HEK293 (cell line): Measurements from ENCODE around the gene THSD4.

Experiments
- CTCF ChIA-PET: fragments of 350-600 bp; formaldehyde crosslinking; extraction: SDS; loops from one replicate; lab custom pipeline; 2021; ENCODE audit warnings: antibody characterized with exemption; lab: Yijun Ruan, JAX
- POLR2A ChIA-PET: fragments of 300-600 bp; formaldehyde crosslinking; extraction: SDS; loops from one replicate; lab custom pipeline; 2020; ENCODE audit warnings: antibody characterized with exemption, inconsistent platforms; lab: Yijun Ruan, JAX
- H3K27ac ChIP-seq: fragments of 200-500 bp; sonication (Bioruptor generic); 2 replicates; pipeline ENCODE4 v1.5.1; 2014; ENCODE audit warnings: low read depth, low read length, control low read depth, inconsistent platforms; ENCODE audit errors: extremely low read depth
- H3K36me3 ChIP-seq, 2 experiments: fragments of 200-500 bp in 1 of 2; sonication (Bioruptor generic) in 1 of 2; 1 replicate in 1 of 2; 2 replicates in 1 of 2; pipeline ENCODE4 v1.5.1; 2014 to 2017; ENCODE audit warnings: inconsistent platforms in 2 of 2, low read length in 2 of 2; ENCODE audit not compliant: control insufficient read depth in 2 of 2, insufficient read depth in 1 of 2
- H3K4me1 ChIP-seq: fragments of 200-500 bp; sonication (Bioruptor generic); 2 replicates; pipeline ENCODE4 v1.5.1; 2014; ENCODE audit warnings: mild to moderate bottlenecking, low read length, inconsistent platforms; ENCODE audit not compliant: control insufficient read depth, insufficient read depth
- H3K4me3 ChIP-seq: 2 replicates; pipeline ENCODE4 v1.5.1; 2011; ENCODE audit warnings: low read depth, mild to moderate bottlenecking, control low read depth, low read length, moderate library complexity
- H3K9me3 ChIP-seq: fragments of 200-500 bp; sonication (Bioruptor generic); 2 replicates; pipeline ENCODE4 v1.5.1; 2014; ENCODE audit warnings: low read depth, low read length, inconsistent platforms; ENCODE audit not compliant: control insufficient read depth, insufficient read depth
- KLF7 ChIP-seq: fragments of 450-650 bp; formaldehyde crosslinking; IDR thresholded peaks from 2 replicates; pipeline ENCODE4 v1.5.1; 2016; ENCODE audit warnings: missing biosample characterization, missing genetic modification characterization, borderline replicate concordance
- SCRT1 ChIP-seq: fragments of 450-650 bp; formaldehyde crosslinking; IDR thresholded peaks from 2 replicates; pipeline ENCODE4 v1.5.1; 2016; ENCODE audit warnings: missing biosample characterization, missing genetic modification characterization, borderline replicate concordance
- SCRT2 ChIP-seq: fragments of 450-650 bp; formaldehyde crosslinking; IDR thresholded peaks from 2 replicates; pipeline ENCODE4 v1.5.1; 2016; ENCODE audit warnings: missing biosample characterization, missing genetic modification characterization
- ZNF112 ChIP-seq: fragments of 450-650 bp; formaldehyde crosslinking; IDR thresholded peaks from 2 replicates; pipeline ENCODE4 v1.5.0; 2017; ENCODE audit warnings: missing biosample characterization, missing genetic modification characterization
- ZNF155 ChIP-seq: fragments of 450-650 bp; formaldehyde crosslinking; IDR thresholded peaks from 2 replicates; pipeline ENCODE4 v1.5.1; 2016; ENCODE audit warnings: missing biosample characterization, missing genetic modification characterization
- ZNF274 ChIP-seq, 2 experiments: fragments of 200-500 bp in 1 of 2; fragments of 450-650 bp in 1 of 2; sonication (Bioruptor generic) in 1 of 2; formaldehyde crosslinking in 1 of 2; IDR thresholded peaks; 2 replicates each; pipeline versions ENCODE4 v1.5.1 to v1.6.1; 2014 to 2016; ENCODE audit warnings: borderline replicate concordance in 1 of 2, inconsistent platforms in 1 of 2, low read length in 1 of 2, missing biosample characterization in 1 of 2, missing genetic modification characterization in 1 of 2
- ZNF501 ChIP-seq: fragments of 450-650 bp; formaldehyde crosslinking; IDR thresholded peaks from 2 replicates; pipeline ENCODE4 v1.5.1; 2016; ENCODE audit warnings: missing biosample characterization, missing genetic modification characterization
- ZNF623 ChIP-seq: fragments of 450-650 bp; formaldehyde crosslinking; IDR thresholded peaks from 2 replicates; pipeline ENCODE4 v1.5.1; 2016; ENCODE audit warnings: missing biosample characterization, missing genetic modification characterization
- ZNF660 ChIP-seq: fragments of 450-650 bp; IDR thresholded peaks from 2 replicates; pipeline ENCODE4 v1.5.1; 2018; ENCODE audit warnings: missing biosample characterization, mild to moderate bottlenecking, missing genetic modification characterization
- ZNF830 ChIP-seq: fragments of 450-650 bp; IDR thresholded peaks from 2 replicates; pipeline ENCODE4 v1.5.0; 2018; ENCODE audit warnings: missing biosample characterization, missing genetic modification characterization, low read depth, mild to moderate bottlenecking, moderate library complexity
- TF ChIP-seq, protein P1 (sequence below): fragments of 450-650 bp; formaldehyde crosslinking; IDR thresholded peaks from 2 replicates; pipeline ENCODE4 v1.5.1; 2016; ENCODE audit warnings: missing biosample characterization, missing genetic modification characterization

The THSD4 gene

DNA sequence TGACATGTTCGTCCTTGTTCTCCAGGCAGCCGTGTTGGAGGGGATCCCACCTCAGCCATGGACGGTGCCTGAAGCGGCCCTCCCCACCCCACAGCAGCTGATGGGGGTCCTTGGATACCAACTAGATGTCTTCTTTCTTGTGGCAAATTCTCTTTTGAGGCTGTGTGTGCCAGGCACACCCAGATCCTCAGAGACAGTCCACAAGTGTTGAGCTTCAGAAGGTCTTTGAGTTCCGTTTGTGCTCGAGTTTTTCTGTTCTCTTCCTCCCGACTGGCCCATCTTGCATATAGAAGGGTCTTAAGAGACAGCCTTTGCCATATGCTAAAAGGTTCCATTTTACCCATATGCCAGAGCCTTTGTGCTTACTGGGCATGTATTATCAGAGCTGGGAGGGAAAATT is 227.4 kb downstream of the THSD4 start:
- POLR2A ChIA-PET = no interaction called here

DNA sequence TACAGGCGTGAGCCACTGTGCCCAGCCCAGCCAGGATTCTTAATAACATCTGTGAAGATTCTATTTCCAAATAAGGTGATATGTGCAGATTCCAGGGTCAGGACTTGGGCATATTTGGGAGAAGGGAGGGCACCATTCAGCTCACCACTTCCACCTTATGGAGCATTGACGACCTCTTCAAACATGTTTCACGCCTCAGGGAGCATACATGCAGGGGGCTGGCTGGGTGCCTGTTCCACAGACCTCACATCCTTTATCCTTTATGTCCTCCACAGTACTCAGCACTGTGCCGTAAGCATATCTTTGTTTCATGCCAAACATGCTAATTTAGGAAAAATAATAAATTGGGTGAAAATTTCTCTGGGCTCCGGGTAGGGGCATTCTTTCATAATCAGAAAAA is 229.0 kb downstream of the THSD4 start:
- Histone ChIP-seq H3K4me3 (no peak overlapping the region), H3K36me3 (no peaks in the 10 kb centered on the region), H3K27ac (no peak overlapping the region), H3K9me3 (no peaks in the 10 kb centered on the region), H3K4me1 (peaks cover 1% of the 10 kb centered on the region)
- ChIA-PET POLR2A (no interaction called here), CTCF (no interaction called here)
- TF ChIP-seq ZNF112 (tag by site-specific recombination) = no peak
- TF ChIP-seq ZNF660 (tag by site-specific recombination) = no peak
- TF ChIP-seq, protein P1, sequence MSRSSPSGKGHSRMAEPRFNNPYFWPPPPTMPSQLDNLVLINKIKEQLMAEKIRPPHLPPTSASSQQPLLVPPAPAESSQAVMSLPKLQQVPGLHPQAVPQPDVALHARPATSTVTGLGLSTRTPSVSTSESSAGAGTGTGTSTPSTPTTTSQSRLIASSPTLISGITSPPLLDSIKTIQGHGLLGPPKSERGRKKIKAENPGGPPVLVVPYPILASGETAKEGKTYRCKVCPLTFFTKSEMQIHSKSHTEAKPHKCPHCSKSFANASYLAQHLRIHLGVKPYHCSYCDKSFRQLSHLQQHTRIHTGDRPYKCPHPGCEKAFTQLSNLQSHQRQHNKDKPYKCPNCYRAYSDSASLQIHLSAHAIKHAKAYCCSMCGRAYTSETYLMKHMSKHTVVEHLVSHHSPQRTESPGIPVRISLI (tag by site-specific recombination) = no peak

More for the DNA sequence above, 227.4 kb downstream of the THSD4 start:
- no peak for TF ChIP-seq ZNF155
- peak; percentile 75 for TF ChIP-seq SCRT2 (tag by site-specific recombination)
- peak; percentile 50; the same call in 1 of the 2 replicates for TF ChIP-seq SCRT1
- Histone ChIP-seq H3K4me1 (no peaks in the 10 kb centered on the region), H3K36me3 (no peaks in the 10 kb centered on the region), H3K9me3 (no peaks in the 10 kb centered on the region), H3K4me3 (no peak overlapping the region), H3K27ac (no peak overlapping the region)
- CTCF ChIA-PET = interaction anchor here (0.6 to 0.8 kb wide), 2 partner anchors 11 to 86 kb away, joined by 3 read pairs; no protein-coding TSS in a partner anchor

DNA sequence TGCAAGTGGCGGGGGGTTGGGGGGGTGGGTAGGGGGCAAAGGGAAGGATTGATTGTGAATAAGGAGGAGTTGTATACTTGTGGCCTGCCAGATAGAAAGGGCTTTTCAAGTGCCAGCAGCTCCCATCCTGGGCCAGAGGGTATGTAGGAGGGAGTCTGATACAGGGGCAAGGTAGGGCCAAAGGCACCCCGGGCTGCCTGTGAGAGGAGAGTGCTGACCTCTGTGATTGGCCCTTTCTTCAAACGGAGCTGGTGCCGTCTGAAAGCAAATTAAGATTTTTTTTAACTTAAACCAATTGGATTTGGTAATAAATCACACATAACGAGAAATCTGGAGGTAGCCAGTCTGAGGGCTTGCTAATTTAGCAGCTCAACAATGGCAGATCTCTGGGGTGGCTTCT is 229.9 kb downstream of the THSD4 start:
- ChIA-PET CTCF (no interaction called here), POLR2A (no interaction called here)
- Histone ChIP-seq H3K4me1 (peaks cover 10% of the 10 kb centered on the region), H3K36me3 (no peaks in the 10 kb centered on the region), H3K9me3 (no peaks in the 10 kb centered on the region), H3K4me3 (no peak overlapping the region), H3K27ac (no peak overlapping the region)
- no peak for TF ChIP-seq KLF7 (tag by site-specific recombination)

DNA sequence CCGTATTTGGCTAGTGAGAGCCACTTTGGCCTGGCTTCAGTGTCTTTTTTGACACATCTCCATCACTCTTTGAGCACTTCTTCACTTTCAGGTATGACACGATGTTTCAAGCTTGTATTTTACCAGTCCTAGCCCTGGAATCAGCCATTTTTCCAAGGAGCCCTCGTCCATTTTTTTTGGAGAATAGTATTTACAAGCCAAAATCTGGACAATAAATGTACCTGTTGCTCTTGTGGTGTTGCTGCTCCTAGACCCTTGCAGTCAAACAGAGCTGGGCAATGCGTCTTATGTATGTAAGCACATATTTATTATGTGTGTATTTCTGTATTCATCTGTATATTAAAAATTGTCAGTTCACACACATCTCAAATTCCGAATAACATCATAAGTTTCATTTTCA is 231.2 kb downstream of the THSD4 start:
- CTCF ChIA-PET = no interaction called here
- POLR2A ChIA-PET = no interaction called here
- peak; percentile 70 for TF ChIP-seq SCRT2 (tag by site-specific recombination)
- TF ChIP-seq SCRT1 = peak; percentile 51; the same call in 1 of the 2 replicates
- no peak for TF ChIP-seq ZNF501 (tag by site-specific recombination)
- Histone ChIP-seq H3K27ac (no peak overlapping the region), H3K4me3 (no peak overlapping the region), H3K9me3 (no peaks in the 10 kb centered on the region), H3K4me1 (peaks cover 13% of the 10 kb centered on the region), H3K36me3 (no peaks in the 10 kb centered on the region)

DNA sequence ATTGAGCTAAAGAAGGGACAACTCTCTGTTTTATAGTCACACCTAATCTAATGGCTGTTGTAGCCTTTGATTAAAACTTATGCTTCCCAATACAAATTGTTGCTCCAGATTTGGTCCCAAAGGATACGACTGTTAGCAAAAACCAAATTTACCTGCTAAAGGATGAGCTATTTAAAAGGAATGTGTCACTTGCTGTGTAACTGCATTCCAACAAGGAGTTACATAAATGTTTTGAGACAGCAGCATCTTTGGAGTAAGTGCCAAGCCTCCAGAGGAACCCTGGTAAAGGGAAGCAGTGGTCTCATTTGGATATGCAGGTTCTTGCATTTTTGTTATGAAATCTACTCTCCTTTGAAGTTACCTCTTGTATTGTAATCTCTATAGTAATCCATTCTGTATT is 233.3 kb downstream of the THSD4 start:
- CTCF ChIA-PET = interaction anchor here (0.5 kb wide), 1 partner anchor 372 kb away, joined by 6 read pairs; no protein-coding TSS in a partner anchor
- POLR2A ChIA-PET = no interaction called here
- no peak overlapping the region for H3K27ac ChIP-seq
- peaks cover 13% of the 10 kb centered on the region for H3K4me1 ChIP-seq
- H3K9me3 ChIP-seq = no peaks in the 10 kb centered on the region
- no peaks in the 10 kb centered on the region for H3K36me3 ChIP-seq
- no peak overlapping the region for H3K4me3 ChIP-seq
- no peak for TF ChIP-seq ZNF830 (tag by site-specific recombination)
- TF ChIP-seq, all 188 proteins: peak for 0

DNA sequence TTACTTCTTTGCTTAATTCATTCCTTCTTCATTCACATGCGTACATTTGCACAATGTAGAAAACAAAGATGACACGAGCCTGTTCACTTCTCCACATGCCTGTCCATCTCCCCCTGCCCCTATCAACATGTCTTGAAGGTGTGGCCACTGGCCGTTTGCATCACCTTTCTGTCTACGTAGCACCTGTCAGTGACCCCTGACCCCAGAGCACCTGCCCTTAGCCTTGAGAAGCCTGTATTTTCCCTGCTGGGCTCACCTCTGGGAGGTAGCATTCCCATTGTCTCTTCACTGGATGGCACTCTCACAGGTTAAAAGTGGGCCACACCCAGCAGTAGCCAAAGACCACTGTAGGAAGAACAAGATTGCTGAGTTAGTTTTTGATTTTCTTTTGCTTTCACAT is 234.1 kb downstream of the THSD4 start:
- H3K36me3 ChIP-seq = no peaks in the 10 kb centered on the region
- no peak overlapping the region for H3K4me3 ChIP-seq
- TF ChIP-seq ZNF623 (tag by site-specific recombination) (peak; percentile 52; the same call in 1 of the 2 replicates), ZNF274 (IDR thresholded peaks at IDR 0.05; ENCODE audit: low read length) (no peak), ZNF274 (tag by site-specific recombination; IDR thresholded peaks at IDR 0.05; ENCODE audit: borderline replicate concordance) (no peak)
- no peaks in the 10 kb centered on the region for H3K9me3 ChIP-seq
- peaks cover 13% of the 10 kb centered on the region for H3K4me1 ChIP-seq
- POLR2A ChIA-PET = no interaction called here
- no peak overlapping the region for H3K27ac ChIP-seq
- CTCF ChIA-PET = interaction anchor here (0.6 kb wide), 1 partner anchor 48 kb away, joined by 3 read pairs; no protein-coding TSS in a partner anchor
